PC-3 (cell line): ENCODE measurements around the gene USP11. TPM values are rescaled to one million over a fixed set of nuclear protein-coding genes. Genes with fewer than 3 reads are reported as not detected.

ENCODE experiments used
- ATAC-seq: fragments of 200-7000 bp; cut with Tn5 transposase; 2 replicates; pipeline ENCODE4 v1.9.1; 2020; ENCODE audit warnings: mild to moderate bottlenecking, moderate library complexity
- BruUV-seq: library from RNA; stranded (reverse); fragments of 400-500 nt; replicated peaks from 2 replicates; lab custom pipeline; 2021; lab: Mats Ljungman, UMichigan
- CTCF ChIA-PET: fragments of 300-600 bp; sonication (Branson Sonifier 250); formaldehyde crosslinking; loops from one replicate; lab custom pipeline; 2022; ENCODE audit warnings: antibody characterized with exemption; lab: Charles Lee
- POLR2A ChIA-PET: fragments of 300-600 bp; sonication (Branson Sonifier 250); formaldehyde crosslinking; loops from one replicate; lab custom pipeline; 2022; ENCODE audit warnings: antibody characterized with exemption; ENCODE audit not compliant: unreplicated experiment; lab: Charles Lee
- DNase-seq: peaks from one replicate; pipeline ENCODE4 v3.0.0-alpha.2; 2015
- H2AFZ ChIP-seq: fragments of 300-600 bp; sonication (generic); 2 replicates; pipeline ENCODE4 v1.6.0; 2016; ENCODE audit warnings: antibody characterized with exemption, low read length
- H3F3A ChIP-seq: fragments of 300-600 bp; sonication (generic); one replicate; pipeline ENCODE4 v1.6.0; 2017; ENCODE audit warnings: antibody characterized with exemption, low read length, control low read depth, mild to moderate bottlenecking; ENCODE audit not compliant: unreplicated experiment
- H3K27ac ChIP-seq: fragments of 300-600 bp; sonication (generic); 2 replicates; pipeline ENCODE4 v1.5.1; 2016; ENCODE audit warnings: mild to moderate bottlenecking, low read length
- H3K27me3 ChIP-seq: fragments of 300-600 bp; sonication (generic); 2 replicates; pipeline ENCODE4 v1.6.1; 2016; ENCODE audit warnings: low read length, mixed read lengths
- H3K36me3 ChIP-seq: fragments of 300-600 bp; sonication (generic); 2 replicates; pipeline ENCODE4 v1.6.1; 2016; ENCODE audit warnings: low read depth, mixed run types, low read length, mixed read lengths
- H3K4me1 ChIP-seq: fragments of 300-600 bp; sonication (generic); 2 replicates; pipeline ENCODE4 v1.5.1; 2016; ENCODE audit warnings: low read length; ENCODE audit not compliant: insufficient read depth
- H3K4me2 ChIP-seq: fragments of 300-600 bp; sonication (generic); 2 replicates; pipeline ENCODE4 v1.6.0; 2016; ENCODE audit warnings: low read length
- H3K4me3 ChIP-seq: fragments of 300-600 bp; sonication (generic); 2 replicates; pipeline ENCODE4 v1.5.1; 2016; ENCODE audit warnings: mild to moderate bottlenecking, low read length, mixed read lengths
- H3K79me2 ChIP-seq: fragments of 300-600 bp; sonication (generic); 2 replicates; pipeline ENCODE4 v1.6.1; 2017; ENCODE audit warnings: low read length, mixed read lengths
- H3K9ac ChIP-seq: fragments of 300-600 bp; sonication (generic); 2 replicates; pipeline ENCODE4 v1.6.0; 2016; ENCODE audit warnings: mild to moderate bottlenecking, low read length
- H3K9me2 ChIP-seq: fragments of 300-600 bp; sonication (generic); replicated peaks from 2 replicates; pipeline ENCODE4 v1.6.1; 2016; ENCODE audit warnings: mixed run types, low read length, mixed read lengths
- H3K9me3 ChIP-seq: fragments of 300-600 bp; sonication (generic); 2 replicates; pipeline ENCODE4 v1.6.1; 2016; ENCODE audit warnings: low read length, mixed read lengths
- H4K20me1 ChIP-seq: fragments of 300-600 bp; sonication (generic); 2 replicates; pipeline ENCODE4 v1.6.1; 2016; ENCODE audit warnings: low read length, mixed read lengths
- EZH2 ChIP-seq: fragments of 300-600 bp; sonication (generic); IDR thresholded peaks from one replicate; pipeline ENCODE4 v1.6.1; 2017; ENCODE audit warnings: antibody characterized with exemption, mild to moderate bottlenecking, low read length; ENCODE audit not compliant: unreplicated experiment
- EZH2phosphoT487 ChIP-seq: fragments of 300-600 bp; sonication (generic); IDR thresholded peaks from 2 replicates; pipeline ENCODE4 v1.6.1; 2018; ENCODE audit warnings: mild to moderate bottlenecking, antibody characterized with exemption, low read length, borderline replicate concordance
- intact Hi-C: fragments of 100-400 bp; cut with micrococcal nuclease; formaldehyde crosslinking; loops from 2 replicates; pipeline ENCODE4 v1.9.0; 2023
- total RNA-seq: library from RNA; depleted of rRNA; stranded (reverse); fragments of >200 nt; gene quantifications from 2 replicates; pipeline ENCODE4 v1.2.3, GENCODE V29; 2014
- TF ChIP-seq, protein P1 (sequence below): fragments of 300-600 bp; sonication (generic); conservative IDR thresholded peaks from 2 replicates; pipeline ENCODE4 v1.5.1; 2017; ENCODE audit warnings: antibody characterized with exemption, low read depth, mild to moderate bottlenecking, low read length

Gene USP11
- total RNA-seq, 1 experiment from 2014 or later: 31.3 TPM

DNA sequence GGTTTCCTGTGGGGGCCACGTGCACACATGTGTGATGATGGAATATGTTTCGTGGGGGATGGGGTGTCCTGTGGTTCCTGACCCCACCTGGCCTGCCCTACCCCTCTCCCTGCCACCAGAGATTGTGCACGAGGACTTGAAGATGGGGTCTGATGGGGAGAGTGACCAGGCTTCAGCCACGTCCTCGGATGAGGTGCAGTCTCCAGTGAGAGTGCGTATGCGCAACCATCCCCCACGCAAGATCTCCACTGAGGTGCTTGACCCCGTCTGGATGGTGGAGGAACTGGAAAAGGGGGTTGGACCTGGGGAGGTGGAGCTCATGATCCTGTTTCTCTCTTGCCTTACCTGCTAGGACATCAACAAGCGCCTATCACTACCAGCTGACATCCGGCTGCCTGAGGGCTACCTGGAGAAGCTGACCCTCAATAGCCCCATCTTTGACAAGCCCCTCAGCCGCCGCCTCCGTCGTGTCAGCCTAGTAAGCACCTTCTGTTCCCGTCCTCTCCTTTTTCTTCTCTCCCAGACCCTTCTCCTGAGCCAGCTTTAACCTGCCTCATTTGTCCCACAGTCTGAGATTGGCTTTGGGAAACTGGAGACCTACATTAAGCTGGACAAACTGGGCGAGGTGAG, 8.4 kb upstream of the USP11 start:
- no peaks in the 10 kb centered on the region for H3K9me2 ChIP-seq
- intact Hi-C loops: no loop called here
- no TSS peak for BruUV-seq
- H3K27me3 ChIP-seq: no peaks in the 10 kb centered on the region
- no peak overlapping the region for H3K9ac ChIP-seq
- no peaks in the 10 kb centered on the region for H3F3A ChIP-seq
- H4K20me1 ChIP-seq: peaks cover 26% of the 10 kb centered on the region
- no peaks in the 10 kb centered on the region for H3K9me3 ChIP-seq
- H3K36me3 ChIP-seq: peaks cover 52% of the 10 kb centered on the region
- TF ChIP-seq, protein P1, sequence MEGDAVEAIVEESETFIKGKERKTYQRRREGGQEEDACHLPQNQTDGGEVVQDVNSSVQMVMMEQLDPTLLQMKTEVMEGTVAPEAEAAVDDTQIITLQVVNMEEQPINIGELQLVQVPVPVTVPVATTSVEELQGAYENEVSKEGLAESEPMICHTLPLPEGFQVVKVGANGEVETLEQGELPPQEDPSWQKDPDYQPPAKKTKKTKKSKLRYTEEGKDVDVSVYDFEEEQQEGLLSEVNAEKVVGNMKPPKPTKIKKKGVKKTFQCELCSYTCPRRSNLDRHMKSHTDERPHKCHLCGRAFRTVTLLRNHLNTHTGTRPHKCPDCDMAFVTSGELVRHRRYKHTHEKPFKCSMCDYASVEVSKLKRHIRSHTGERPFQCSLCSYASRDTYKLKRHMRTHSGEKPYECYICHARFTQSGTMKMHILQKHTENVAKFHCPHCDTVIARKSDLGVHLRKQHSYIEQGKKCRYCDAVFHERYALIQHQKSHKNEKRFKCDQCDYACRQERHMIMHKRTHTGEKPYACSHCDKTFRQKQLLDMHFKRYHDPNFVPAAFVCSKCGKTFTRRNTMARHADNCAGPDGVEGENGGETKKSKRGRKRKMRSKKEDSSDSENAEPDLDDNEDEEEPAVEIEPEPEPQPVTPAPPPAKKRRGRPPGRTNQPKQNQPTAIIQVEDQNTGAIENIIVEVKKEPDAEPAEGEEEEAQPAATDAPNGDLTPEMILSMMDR: no peak
- TF ChIP-seq EZH2 (no peak), EZH2phosphoT487 (no peak)
- no peak overlapping the region for H3K4me3 ChIP-seq
- ChIA-PET CTCF (no interaction called here), POLR2A (interaction anchor here (0.6 kb wide), 1 partner anchor 174 kb away, joined by 5 read pairs; no protein-coding TSS in a partner anchor)
- DNase-seq: no peak
- ATAC-seq: no peak
- H2AFZ ChIP-seq: no peak overlapping the region
- no peak overlapping the region for H3K27ac ChIP-seq
- H3K79me2 ChIP-seq: peaks cover 35% of the 10 kb centered on the region
- no peak overlapping the region for H3K4me2 ChIP-seq
- peaks cover 9% of the 10 kb centered on the region for H3K4me1 ChIP-seq

DNA sequence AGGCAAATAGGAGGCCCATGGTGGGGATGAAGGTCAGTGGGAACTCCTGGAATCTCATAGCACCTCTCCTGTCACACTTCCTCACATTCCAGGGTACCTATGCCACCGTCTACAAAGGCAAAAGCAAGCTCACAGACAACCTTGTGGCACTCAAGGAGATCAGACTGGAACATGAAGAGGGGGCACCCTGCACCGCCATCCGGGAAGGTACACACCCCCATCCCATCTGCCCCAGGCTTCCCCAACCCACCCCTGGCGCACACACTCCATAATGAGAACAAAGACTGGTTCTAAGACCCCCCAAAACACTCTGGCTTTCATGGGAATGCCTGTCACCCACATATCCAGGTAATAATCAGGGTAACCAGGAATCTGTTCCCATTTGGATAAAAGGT, 7.9 kb upstream of the USP11 start:
- Histone ChIP-seq H4K20me1 (peaks cover 21% of the 10 kb centered on the region), H3K27me3 (no peaks in the 10 kb centered on the region), H3K9me3 (no peaks in the 10 kb centered on the region), H3K4me1 (peaks cover 9% of the 10 kb centered on the region), H3K4me2 (no peak overlapping the region), H3K36me3 (peaks cover 52% of the 10 kb centered on the region), H3K4me3 (no peak overlapping the region), H3K79me2 (peaks cover 30% of the 10 kb centered on the region), H3K9ac (no peak overlapping the region), H3K9me2 (no peaks in the 10 kb centered on the region), H2AFZ (no peak overlapping the region), H3F3A (no peaks in the 10 kb centered on the region), H3K27ac (no peak overlapping the region)
- DNase-seq (no peak), ATAC-seq (no peak)
- ChIA-PET CTCF (no interaction called here), POLR2A (interaction anchor here (0.6 kb wide), 1 partner anchor 173 kb away, joined by 5 read pairs; no protein-coding TSS in a partner anchor)
- TF ChIP-seq EZH2phosphoT487: no peak
- no peak for TF ChIP-seq EZH2
- TF ChIP-seq, protein P1: no peak
- no TSS peak for BruUV-seq
- intact Hi-C loops: no loop called here

DNA sequence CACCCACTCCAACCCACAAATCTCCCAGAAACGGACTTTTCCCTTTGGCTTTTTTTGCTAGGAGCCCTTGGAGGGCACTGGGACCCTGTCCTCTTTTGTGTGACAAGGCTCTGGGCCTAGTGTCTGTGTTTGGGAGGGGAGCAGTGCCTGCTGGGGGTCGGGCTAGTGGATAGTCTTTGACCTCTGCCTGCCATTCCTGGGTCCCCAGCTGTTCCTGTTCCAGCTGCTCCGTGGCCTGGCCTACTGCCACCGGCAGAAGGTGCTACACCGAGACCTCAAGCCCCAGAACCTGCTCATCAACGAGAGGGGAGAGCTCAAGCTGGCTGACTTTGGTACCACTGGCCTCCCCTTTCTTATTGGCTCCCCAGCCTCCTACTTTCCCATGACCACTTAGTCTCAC, 6.7 kb upstream of the USP11 start:
- ATAC-seq (no peak), DNase-seq (no peak)
- Histone ChIP-seq H3K9me3 (no peaks in the 10 kb centered on the region), H3K9me2 (no peaks in the 10 kb centered on the region), H3K9ac (no peak overlapping the region), H3K27me3 (no peaks in the 10 kb centered on the region), H4K20me1 (0 out of 2 replicates have a peak, but pooled peaks cover 9% of the 10 kb centered on the region), H3K4me1 (no peaks in the 10 kb centered on the region), H3K36me3 (peaks cover 52% of the 10 kb centered on the region), H3K4me2 (no peak overlapping the region), H3K4me3 (no peak overlapping the region), H2AFZ (no peak overlapping the region), H3F3A (no peaks in the 10 kb centered on the region), H3K27ac (no peak overlapping the region), H3K79me2 (peaks cover 19% of the 10 kb centered on the region)
- ChIA-PET POLR2A (no interaction called here), CTCF (no interaction called here)
- intact Hi-C loops: no loop called here
- TF ChIP-seq, protein P1: no peak
- TF ChIP-seq EZH2phosphoT487 (no peak), EZH2 (no peak)
- no TSS peak for BruUV-seq
